HG03039 (cell line): ENCODE measurements around the gene GARIN5A.

Experiments used
- ATAC-seq: cut with Tn5 transposase; IDR thresholded peaks from one replicate; pipeline ENCODE4 v1.9.1; 2021; ENCODE audit warnings: mild to moderate bottlenecking, moderate library complexity; ENCODE audit not compliant: unreplicated experiment

The GARIN5A gene

DNA sequence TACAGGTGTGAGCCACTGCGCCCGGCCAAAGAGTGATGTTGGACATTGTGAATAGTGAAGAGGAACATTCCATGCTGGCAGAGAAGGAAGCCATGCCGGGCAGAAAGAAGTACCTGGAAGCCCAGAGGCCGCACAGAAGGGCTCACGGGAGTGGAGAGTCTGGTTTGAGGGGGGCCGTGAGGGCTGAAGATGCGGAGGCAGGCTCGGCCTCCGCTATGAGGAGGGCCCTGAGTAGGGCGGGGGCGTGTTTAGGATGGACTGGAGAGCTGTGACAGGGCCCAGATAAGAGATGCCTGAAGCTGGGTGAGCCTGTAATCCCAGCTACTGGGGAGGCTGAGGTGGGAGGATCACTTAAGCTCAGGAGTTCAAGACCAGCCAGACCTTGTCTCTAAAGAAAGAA is 32.7 kb upstream of the GARIN5A start:
- ATAC-seq = no peak

DNA sequence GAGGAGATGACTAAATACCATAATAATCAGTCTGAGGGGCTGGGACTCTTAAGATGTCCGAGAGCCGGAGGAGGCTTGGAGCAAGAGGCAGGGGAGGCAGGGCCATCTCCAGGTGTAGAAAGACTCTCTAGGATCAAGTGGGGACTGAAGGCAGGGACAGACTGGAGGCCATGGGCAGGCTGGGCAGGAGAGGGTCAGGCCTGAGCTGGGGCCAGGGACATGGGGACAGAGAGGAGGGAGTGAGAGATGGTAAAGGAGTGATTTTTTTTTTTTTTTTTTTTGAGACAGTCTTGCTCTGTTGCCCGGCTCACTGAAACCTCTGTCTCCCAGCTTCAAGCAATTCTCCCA is 32.2 kb upstream of the GARIN5A start:
- ATAC-seq = no peak

DNA sequence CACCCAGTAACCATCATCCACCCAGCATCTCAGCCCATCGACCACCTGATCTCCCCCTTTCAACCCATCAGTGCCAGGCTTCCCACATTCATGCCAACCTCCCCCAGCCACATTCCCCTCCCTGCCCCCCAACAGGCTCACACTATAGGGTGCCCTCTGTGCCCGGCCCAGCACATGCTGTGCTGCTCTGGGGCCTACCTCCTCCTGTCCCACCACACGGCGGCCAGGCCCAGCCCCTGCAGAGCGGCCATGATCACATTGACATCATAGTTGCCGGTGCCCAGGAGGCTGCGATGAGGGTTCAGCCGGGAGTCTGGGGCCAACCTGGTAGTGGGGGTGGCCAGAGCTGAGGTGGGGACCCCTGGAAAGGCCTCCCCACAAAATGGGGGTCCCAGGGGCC is 30.7 kb upstream of the GARIN5A start:
- no peak for ATAC-seq

DNA sequence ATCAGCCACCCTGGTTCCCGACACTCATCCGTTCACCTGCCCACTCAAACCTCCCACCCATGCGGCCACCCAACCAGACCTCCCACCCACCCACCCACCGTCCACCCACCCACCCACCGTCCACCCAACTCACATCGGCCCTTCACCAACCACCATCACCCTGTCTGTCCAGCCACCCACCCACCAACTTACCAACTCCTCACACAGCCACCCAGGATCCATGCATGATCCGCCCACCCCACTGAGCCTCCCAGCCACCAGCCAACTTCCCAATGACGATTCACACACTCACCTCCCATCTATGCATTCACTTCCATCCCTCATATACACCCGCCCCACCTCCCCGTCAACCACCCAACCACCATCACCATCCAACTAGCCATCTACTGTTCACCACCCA is 30.1 kb upstream of the GARIN5A start:
- no peak for ATAC-seq

DNA sequence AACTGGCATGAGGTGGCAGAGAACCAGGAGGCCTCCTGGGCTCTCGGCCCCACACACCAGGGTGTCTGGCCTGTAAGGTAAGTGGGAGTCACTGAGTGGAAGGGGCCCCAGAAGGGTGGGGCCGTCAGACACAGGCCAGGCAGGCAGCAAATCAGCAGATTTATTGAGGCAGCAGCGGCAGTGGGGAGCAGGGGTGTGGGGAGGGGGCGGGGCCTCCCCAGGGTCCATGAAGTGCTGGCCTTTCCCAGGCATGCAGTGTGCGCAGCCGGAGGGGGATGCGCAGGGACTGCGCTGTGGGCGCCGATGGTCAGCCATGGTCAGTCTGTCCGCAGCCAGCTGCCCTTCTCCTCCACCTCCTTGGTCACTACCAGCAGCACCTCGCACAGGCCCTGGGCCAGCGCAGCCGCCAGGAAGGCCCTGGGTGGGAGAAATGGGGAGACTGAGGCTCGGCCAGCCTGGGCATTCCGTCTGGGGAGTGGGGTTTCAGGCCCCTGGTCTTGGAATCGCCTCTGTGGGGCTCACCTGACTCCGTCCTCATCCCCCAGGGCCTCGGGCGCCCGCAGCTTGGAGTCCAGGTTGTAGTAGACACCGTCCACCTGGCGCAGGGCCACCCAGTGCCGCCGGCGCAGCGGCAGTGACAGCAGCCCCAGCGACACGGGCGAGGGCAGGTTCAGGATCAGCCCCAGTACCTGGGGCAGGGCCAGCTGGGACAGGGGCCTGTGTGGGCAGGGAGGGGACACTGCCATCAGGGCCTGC is 29.4 kb upstream of the GARIN5A start:
- ATAC-seq = no peak

DNA sequence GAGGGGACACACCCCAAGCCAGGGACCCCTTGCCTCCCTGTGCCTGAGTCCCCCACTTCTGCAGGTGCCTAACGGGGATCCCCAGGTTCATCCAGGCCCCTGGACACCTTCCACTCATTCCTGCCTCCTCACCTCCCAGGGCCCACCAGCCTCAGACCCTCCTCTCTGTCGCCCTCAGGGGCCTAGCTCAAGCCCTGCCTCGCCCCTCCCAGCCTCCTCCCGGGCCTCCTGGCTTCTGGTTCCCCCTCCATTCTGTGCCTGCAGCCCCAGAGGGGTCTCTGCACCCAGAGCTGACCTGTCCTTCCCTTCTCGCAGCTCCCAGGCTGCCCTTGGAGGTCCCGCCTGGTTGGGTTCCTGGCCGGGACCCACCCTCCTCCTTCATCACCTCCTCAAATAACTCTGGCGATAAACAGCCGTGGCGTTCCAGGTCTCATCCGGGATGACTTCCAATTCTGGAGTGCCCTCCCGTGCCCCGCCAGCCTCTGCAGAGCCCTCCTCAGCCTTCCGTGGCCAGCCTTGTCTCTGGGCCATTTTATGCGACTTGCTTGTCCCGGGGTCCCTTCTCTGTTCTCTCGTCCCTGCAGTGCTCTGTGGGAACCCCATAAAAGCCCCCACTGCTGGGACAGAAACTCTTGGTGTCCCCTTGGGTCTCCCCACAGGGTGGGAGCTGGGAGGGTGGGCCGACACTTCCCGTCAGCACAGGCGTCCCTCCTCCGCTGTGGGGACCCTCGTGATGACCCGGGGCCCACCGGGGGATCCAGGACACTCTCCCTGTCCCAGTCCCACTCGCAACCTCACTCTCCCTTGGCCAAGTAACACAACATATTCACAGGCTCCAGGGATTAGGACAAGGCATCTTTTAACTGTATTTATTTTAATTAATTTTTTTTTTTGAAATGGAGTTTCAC is 25.2 kb upstream of the GARIN5A start:
- ATAC-seq = no peak

DNA sequence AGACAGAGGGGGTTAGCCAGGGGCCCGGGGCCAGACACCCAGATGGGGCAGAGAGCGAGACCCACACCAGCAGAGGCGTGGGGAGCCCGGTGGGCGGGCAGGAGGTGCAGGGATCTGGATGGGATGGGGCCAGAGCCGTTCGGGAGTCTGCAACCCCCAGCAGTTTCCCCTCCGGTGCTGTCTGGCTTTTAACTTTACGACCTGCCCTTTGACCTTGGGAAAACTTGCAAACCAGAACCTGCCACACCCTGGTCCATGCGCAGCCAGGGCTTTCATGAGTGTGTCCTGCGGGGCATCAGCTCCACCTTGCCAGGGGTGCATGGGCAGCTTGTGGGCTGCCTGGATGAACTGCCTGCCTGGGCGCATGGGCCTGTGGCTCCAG is 24.5 kb upstream of the GARIN5A start:
- ATAC-seq = no peak

DNA sequence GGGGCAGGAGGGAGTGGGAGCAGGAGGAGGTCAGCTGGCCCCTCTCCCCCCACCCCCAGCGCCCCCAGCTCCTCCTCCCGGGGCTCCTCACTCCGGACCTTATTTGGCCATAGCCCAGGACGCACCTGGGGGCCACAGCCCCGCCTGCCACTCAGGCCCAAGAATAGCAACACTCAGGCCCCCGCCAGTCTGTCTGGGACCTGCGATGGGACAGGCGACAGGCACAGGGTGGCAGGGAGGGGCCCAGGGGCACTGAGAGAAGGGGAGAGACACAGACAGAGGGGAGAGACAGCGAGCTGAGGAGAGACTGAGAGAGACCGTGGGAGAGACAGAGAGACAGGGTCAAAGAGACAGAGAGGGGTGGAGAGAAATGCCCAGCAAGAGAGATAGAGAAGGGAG is 24.1 kb upstream of the GARIN5A start:
- ATAC-seq = no peak

DNA sequence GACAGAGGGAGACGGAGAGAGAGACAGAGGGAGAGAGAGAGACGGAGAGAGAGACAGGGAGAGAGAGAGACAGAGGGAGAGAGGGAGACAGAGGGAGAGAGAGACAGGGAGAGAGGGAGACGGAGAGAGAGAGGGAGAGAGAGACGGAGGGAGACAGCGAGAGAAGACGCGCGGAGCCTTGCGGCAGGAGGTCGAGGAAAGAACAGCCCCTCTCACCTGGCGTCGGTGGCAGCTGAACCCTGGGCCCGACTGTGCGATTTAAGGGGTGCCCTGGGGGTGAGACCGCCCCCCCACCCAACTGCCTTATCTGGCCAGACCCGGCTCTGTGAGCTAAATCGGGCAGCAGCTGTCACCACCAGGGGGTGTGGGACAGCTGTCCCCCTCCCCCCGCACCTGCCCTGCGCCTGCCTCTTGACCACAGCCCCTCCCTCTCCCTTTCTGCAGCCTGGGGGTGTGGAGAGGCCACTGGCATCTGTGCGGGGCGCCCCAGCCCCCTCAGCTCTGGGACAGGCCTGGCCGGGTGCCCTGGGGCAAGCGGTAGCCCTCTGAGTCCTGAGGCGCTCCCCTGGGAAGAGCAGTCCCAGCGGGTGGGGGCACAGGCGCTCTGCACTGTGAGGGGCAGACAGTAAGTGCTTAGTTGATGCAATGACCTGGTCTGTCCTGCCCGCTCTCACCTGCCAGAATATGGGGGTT is 23.6 kb upstream of the GARIN5A start:
- ATAC-seq = no peak

DNA sequence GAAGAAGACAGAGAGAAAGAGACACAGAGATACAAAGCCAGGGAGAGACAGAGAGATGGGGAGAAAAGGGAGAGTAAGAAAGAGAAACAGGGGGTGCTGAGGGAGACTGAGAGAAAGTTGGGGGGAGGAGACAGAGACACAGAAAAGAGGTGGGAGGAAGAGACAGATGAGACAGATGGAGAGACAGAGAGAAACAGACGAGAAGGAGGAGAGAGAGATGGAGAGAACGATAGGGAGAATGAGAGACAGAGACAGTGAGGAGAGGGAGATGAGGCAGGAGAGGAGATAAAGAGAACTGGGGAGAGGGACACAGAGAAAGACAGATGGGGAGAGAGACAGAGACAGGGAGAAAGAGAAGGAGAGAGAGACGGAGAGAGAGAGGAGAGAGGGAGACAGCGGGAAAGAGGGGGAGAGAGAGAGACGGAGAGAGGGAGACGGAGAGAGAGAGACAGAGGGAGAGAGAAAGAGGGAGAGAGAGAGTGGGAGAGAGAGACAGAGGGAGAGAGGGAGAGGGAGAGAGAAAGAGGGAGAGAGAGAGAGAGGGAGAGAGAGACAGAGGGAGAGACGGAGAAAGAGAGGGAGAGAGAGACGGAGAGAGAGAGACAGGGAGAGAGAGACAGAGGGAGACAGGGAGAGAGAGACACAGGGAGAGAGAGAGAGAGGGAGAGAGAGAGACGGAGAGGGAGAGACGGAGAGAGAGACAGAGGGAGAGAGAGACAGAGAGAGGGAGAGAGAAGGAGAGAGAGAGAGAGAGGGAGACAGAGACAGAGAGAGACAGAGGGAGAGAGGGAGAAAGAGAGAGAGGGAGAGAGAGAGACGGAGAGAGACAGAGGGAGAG is 21.8 kb upstream of the GARIN5A start:
- ATAC-seq = no peak

DNA sequence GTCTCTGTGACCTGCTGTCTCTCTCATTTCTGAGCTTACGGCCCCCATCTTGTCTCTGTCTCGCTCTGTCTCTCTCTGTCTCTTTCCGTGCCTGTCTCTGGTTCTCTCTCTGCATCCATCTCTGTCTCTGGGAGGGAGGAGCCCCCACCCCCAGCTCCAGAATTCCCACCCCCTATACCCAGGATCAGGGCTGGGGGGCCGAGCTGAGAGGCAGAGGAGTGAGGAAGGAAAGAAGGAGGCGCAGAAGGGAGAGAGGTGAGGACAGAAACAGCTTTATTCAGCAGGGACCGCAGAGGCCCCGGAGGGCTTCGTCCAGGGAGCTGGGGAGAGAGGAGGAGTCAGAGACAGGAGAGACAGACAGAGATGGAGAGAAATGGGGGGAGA is 20.4 kb upstream of the GARIN5A start:
- ATAC-seq = no peak

DNA sequence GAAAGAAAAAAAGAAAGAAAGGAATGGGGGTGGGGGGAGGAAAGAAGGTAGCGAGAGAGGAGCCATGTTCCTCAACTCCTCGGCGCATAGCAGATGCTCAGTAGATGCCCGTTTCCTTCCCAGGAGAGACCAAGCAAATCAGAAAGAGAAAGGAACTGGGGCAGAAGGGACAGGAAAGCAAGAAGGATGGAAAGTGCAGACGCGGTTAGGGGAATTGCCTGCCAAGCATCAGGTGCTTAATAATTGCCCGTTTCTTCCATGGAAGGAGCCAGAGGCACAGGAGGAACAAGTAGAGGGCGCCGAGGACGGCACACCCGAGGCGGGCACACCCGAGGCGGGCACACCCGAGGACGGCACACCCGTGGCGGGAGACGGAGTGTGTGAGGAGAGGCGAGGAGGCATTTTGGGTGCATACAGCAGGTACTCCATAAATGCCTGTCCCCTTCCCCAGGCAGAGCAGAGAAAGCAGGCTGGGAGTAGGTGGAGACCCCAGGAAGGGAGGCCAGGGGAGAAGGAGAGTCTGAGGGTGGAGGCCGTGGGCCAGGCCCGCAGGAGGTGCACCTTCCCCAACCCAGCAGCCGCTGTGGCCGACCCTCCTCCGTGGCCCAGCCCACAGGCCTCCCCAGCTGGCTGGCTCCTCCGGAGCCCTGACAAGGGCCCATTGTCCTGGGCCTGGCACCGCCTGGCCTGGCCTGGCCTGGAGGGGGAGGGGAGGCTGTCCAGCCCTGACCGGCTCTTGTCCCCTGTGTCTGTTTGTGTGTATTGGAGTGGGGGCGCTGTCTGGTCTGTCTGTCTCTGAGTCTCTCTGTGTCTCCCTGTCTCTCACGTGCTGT is 19.8 kb upstream of the GARIN5A start:
- ATAC-seq = no peak

DNA sequence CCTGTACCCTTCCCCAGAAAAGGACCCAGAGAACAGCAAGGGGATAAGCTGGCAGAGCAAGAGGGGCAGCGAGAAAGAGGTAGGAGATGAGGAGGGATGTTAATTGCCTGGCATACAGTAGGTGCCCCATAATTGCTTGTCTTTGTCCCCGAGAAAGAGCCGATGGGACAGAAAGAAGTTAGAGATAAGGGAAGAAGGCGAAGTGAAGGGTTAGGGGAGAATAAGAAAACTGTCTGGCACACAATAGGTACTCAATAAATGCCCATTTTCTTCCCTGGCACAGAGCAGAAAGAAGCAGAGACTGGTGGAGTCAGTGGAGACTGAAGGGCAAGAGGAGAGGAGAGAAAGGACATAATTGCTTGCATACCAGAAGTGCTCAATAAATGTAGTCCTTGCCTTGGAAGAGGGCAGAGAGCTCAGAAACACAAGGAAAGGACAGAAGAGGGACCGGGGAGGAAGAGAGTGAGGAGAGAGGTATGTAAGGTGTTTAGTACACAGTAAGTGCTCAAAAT is 18.4 kb upstream of the GARIN5A start:
- no peak for ATAC-seq

DNA sequence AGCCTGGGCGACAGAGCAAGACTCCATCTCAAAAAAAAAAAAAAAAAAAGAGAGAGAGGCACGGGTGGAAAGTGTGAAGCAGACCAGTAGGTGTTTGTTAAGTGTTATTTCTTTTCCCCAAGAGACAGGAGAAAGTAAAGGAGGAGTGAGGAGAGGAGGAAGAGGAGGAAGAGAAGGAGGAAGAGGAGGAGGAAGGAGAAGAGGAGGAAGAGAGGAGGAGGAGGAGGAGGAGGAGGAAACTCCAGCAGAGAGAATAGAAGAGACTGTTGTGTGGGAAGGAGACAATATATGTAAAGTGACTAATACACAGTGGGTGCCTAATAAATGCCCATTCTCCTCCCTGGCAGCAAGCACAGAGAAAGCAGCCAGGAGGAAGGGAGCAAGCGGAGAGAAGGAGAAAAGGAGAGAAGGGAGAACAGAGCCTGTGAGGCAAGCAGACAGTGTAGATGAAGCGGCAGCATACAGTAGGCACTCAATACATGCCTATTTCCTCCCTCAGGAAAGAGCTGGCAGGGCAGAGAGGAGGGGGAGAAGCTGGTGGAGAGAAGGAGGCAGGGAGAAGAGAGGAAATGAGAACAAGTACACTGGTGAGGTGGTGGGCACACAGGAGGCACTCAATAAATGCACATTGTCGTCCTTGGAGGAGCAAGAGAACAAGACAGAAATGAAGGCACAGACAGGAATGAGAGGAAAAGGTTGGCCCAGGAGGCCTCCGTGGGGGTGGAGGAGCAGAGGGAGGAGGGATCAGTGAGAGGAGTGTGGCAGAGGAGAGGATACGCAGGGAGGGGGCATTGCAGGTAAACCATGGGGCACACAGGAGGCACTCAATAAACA is 17.8 kb upstream of the GARIN5A start:
- ATAC-seq = no peak

DNA sequence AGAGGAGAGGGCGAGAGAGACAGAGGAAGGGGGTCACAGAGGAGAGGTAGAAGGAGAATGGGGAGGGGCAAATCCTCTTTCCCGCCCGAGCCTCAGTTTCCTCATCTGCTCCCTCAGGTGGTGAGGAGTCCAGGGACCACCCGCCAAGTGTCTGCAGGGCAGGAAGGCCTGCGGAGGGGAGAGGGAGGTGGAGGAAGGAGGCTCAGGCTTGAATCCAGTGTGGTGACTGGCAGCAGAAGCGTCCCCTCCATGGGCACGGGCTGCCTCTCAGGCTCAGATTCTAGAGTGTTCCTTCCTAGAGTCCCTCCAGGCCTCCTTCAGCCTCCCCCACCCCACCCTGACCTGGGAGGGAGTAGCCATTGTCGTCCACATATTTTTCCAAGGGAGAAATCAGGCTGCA is 16.5 kb upstream of the GARIN5A start:
- ATAC-seq = no peak

DNA sequence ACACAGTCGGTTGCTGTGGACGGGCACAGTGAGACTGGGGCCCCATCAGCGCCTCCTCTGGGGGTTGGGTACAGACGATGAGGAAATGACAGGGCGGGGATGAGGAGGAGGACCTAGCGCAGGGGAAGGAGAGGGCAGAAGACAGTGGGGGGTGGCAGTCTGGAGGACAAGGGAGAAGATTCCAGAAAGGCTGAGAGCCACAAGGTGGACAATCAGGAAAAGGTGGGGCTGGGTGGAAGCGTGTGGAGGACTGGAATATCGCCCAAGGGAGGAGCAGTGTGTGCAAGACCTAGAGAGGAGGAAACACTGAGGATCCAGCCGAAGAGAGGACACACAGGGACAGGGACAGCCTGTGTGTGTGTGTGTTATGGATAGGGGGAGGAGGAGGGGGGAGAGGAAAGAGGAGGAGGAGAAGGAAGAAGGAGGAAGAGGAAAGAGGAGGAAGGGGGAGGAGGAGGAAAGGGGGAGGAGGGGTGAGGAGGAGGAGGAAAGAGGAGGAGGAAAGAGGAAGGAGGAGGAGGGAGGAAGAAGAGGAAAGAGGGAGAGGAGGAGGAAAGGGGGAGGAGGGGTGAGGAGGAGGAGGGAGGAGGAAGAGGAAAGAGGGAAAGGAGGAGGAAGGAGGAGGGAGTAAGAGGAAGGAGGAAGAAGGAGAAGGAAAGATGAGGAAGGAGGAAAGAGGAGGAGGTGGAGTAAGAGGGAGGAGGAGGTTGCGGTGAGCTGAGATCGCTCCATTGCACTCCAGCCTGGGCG is 15.8 kb upstream of the GARIN5A start:
- ATAC-seq = no peak

DNA sequence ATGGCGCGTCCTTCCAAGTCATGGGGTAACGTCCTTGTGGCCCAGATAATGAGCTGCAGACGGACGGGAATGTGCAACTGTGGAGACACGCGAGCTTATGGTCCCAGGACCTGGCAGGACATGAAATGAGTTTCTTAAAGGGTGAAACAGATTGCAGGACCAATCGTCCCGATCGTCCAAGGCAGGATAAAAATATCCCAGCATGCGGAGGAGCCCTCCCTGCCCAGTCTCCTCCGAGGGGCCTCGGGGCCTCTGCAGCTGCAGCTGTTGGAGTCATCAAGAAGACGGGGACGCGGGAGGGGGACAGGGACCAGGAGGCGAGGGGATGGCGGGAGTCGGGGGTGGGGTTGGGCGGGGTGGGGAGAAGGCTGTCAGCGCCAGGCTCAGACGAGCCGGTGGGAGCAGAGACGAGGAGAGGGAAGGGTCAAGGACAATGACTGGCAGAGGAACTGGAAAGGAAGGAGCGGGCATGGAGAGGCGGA is 14.4 kb upstream of the GARIN5A start:
- ATAC-seq = no peak

DNA sequence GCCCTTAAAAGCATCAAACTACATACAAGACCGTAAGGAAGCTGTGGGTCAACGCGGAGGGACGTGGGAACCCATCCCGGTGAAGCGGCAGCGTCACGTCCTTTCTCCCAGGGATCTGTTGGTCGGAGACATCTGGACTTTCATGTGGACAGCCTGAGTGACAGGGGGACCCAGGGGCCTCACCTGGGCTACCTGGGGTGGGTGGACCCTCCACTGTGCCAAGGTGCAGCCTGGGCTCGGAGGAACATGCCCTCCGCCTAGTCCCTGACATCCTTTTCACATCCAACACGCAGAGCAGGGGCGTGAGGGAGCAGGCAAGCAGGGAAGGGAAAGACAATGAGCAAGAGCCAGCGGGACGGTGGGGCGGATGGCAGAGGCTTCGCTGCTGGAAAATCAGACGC is 13.8 kb upstream of the GARIN5A start:
- ATAC-seq = no peak
